ENCODE results near the gene TSFM.
A peak's percentile ranks its signal among the peaks of the same experiment; 100 is the strongest.

Gene TSFM

GRCh38 chr12:57754411-57755193 lies 28.0 kb upstream of the TSFM start, which contains the start of gene MARCHF9:
Gene MARCHF9 (plus strand): TSS chr12:57755103. CDS start chr12:57755529, 426 bp downstream.
- TF ChIP-seq CTCF (IDR thresholded peaks at IDR 0.05; ENCODE audit: low read length) = no peak
- no peak for TF ChIP-seq EZH2 (optimal IDR thresholded peaks at IDR 0.05; ENCODE audit: low read depth, low read length)
- no peak for TF ChIP-seq EZH2phosphoT487 (IDR thresholded peaks at IDR 0.05; ENCODE audit: low read length)
- no peaks in the 10 kb centered on the region for H3K9me3 ChIP-seq (replicated peaks; ENCODE audit: insufficient read depth, low read length)
- peaks cover 23% of the 10 kb centered on the region for H3F3A ChIP-seq (ENCODE audit: insufficient read depth, low read length)
- H3K4me3 ChIP-seq (ENCODE audit: low read length) = peak within 1 kb of the TSS; percentile 73
- H4K20me1 ChIP-seq (ENCODE audit: insufficient read depth, low read length) = no peaks in the 10 kb centered on the region
- H3K4me1 ChIP-seq (ENCODE audit: low read length) = peaks cover 31% of the 10 kb centered on the region
- H3K79me2 ChIP-seq (ENCODE audit: low read length) = peaks cover 34% of the 10 kb centered on the region
- H3K27ac ChIP-seq (ENCODE audit: low read length) = peak within 1 kb of the TSS; percentile 65; the same call in 1 of the 2 replicates
- peak within 1 kb of the TSS; percentile 82 for H2AFZ ChIP-seq (ENCODE audit: low read length)
- peak within 1 kb of the TSS; percentile 64; the same call in 1 of the 2 replicates for H3K9ac ChIP-seq (ENCODE audit: low read length)
- H3K9me2 ChIP-seq (replicated peaks; ENCODE audit: insufficient read depth, low read length) = no peaks in the 10 kb centered on the region
- H3K27me3 ChIP-seq (replicated peaks; ENCODE audit: insufficient read depth, low read length) = no peaks in the 10 kb centered on the region
- H3K36me3 ChIP-seq (replicated peaks; ENCODE audit: insufficient read depth, low read length) = no peaks in the 10 kb centered on the region; the same call in 1 of the 2 replicates
- peak within 1 kb of the TSS; percentile 96 for H3K4me2 ChIP-seq (ENCODE audit: low read depth, low read length)
- peak; percentile 89 for DNase-seq

- Histone ChIP-seq H4K20me1 (ENCODE audit: insufficient read depth, low read length) (no peaks in the 10 kb centered on the region), H3K27ac (ENCODE audit: low read length) (no peak overlapping the region), H3K4me1 (ENCODE audit: low read length) (peaks cover 31% of the 10 kb centered on the region), H3K79me2 (ENCODE audit: low read length) (peaks cover 30% of the 10 kb centered on the region), H2AFZ (ENCODE audit: low read length) (no peak overlapping the region), H3K36me3 (replicated peaks; ENCODE audit: insufficient read depth, low read length) (no peaks in the 10 kb centered on the region; the same call in 1 of the 2 replicates), H3K9me3 (replicated peaks; ENCODE audit: insufficient read depth, low read length) (no peaks in the 10 kb centered on the region), H3K4me2 (ENCODE audit: low read depth, low read length) (no peak overlapping the region), H3K9ac (ENCODE audit: low read length) (no peak overlapping the region), H3F3A (ENCODE audit: insufficient read depth, low read length) (peaks cover 23% of the 10 kb centered on the region), H3K27me3 (replicated peaks; ENCODE audit: insufficient read depth, low read length) (no peaks in the 10 kb centered on the region), H3K9me2 (replicated peaks; ENCODE audit: insufficient read depth, low read length) (no peaks in the 10 kb centered on the region), H3K4me3 (ENCODE audit: low read length) (peak overlapping the region; percentile 73; the same call in 1 of the 2 replicates)
- TF ChIP-seq CTCF (IDR thresholded peaks at IDR 0.05; ENCODE audit: low read length) (no peak), EZH2phosphoT487 (IDR thresholded peaks at IDR 0.05; ENCODE audit: low read length) (no peak), EZH2 (optimal IDR thresholded peaks at IDR 0.05; ENCODE audit: low read depth, low read length) (no peak)
- DNase-seq = no peak
Measured at GRCh38 chr12:57755194-57755453, 27.5 kb upstream of the TSFM start.

- Histone ChIP-seq H4K20me1 (ENCODE audit: insufficient read depth, low read length) (no peaks in the 10 kb centered on the region), H3K36me3 (replicated peaks; ENCODE audit: insufficient read depth, low read length) (no peaks in the 10 kb centered on the region; the same call in 1 of the 2 replicates), H3K27ac (ENCODE audit: low read length) (peak overlapping the region; percentile 65; the same call in 1 of the 2 replicates), H3K27me3 (replicated peaks; ENCODE audit: insufficient read depth, low read length) (no peaks in the 10 kb centered on the region), H3K4me1 (ENCODE audit: low read length) (peaks cover 27% of the 10 kb centered on the region), H3K4me2 (ENCODE audit: low read depth, low read length) (peak overlapping the region; percentile 96), H3K4me3 (ENCODE audit: low read length) (peak overlapping the region; percentile 73), H3K9me3 (replicated peaks; ENCODE audit: insufficient read depth, low read length) (no peaks in the 10 kb centered on the region), H3K9ac (ENCODE audit: low read length) (peak overlapping the region; percentile 64; the same call in 1 of the 2 replicates), H3F3A (ENCODE audit: insufficient read depth, low read length) (peaks cover 23% of the 10 kb centered on the region), H2AFZ (ENCODE audit: low read length) (peak overlapping the region; percentile 60), H3K79me2 (ENCODE audit: low read length) (peaks cover 24% of the 10 kb centered on the region), H3K9me2 (replicated peaks; ENCODE audit: insufficient read depth, low read length) (no peaks in the 10 kb centered on the region)
- peak; percentile 38 for DNase-seq
- TF ChIP-seq EZH2phosphoT487 (IDR thresholded peaks at IDR 0.05; ENCODE audit: low read length) = no peak
- TF ChIP-seq CTCF (IDR thresholded peaks at IDR 0.05; ENCODE audit: low read length) = no peak
- no peak for TF ChIP-seq EZH2 (optimal IDR thresholded peaks at IDR 0.05; ENCODE audit: low read depth, low read length)
Measured at GRCh38 chr12:57755454-57756372, 26.9 kb upstream of the TSFM start.

Measured in MM.1S (cell line).